Measurements from ENCODE around the gene IDI2.
"Not testable (repeated sequence)": the region's sequence is repeated elsewhere in the genome, so short reads cannot be mapped to it uniquely, and the experiment has no call there.

The IDI2 gene

GRCh38 chr10:1015688-1016087, 10.0 kb downstream of the IDI2 start:
- Histone ChIP-seq H3K4me3 (ENCODE audit: low read length) (no peak overlapping the region), H3K27me3 (ENCODE audit: insufficient read depth, low read length) (no peaks in the 10 kb centered on the region), H2AFZ (ENCODE audit: low read depth, low read length) (no peak overlapping the region), H3K9me3 (ENCODE audit: low read length) (peaks cover 3% of the 10 kb centered on the region), H3K4me1 (ENCODE audit: insufficient read depth, low read length) (no peaks in the 10 kb centered on the region), H3K36me3 (ENCODE audit: insufficient read depth, low read length) (peaks cover 72% of the 10 kb centered on the region)

GRCh38 chr10:1011696-1012095, 14.0 kb downstream of the IDI2 start:
- Histone ChIP-seq H3K4me3 (ENCODE audit: low read length) (no peak overlapping the region), H3K36me3 (ENCODE audit: insufficient read depth, low read length) (peaks cover 83% of the 10 kb centered on the region), H2AFZ (ENCODE audit: low read depth, low read length) (no peak overlapping the region), H3K27me3 (ENCODE audit: insufficient read depth, low read length) (no peaks in the 10 kb centered on the region), H3K9me3 (ENCODE audit: low read length) (no peaks in the 10 kb centered on the region), H3K4me1 (ENCODE audit: insufficient read depth, low read length) (no peaks in the 10 kb centered on the region)

GRCh38 chr10:1010703-1011102, 15.0 kb downstream of the IDI2 start:
- no peak overlapping the region for H2AFZ ChIP-seq (ENCODE audit: low read depth, low read length)
- no peaks in the 10 kb centered on the region for H3K27me3 ChIP-seq (ENCODE audit: insufficient read depth, low read length)
- no peaks in the 10 kb centered on the region for H3K4me1 ChIP-seq (ENCODE audit: insufficient read depth, low read length)
- H3K36me3 ChIP-seq (ENCODE audit: insufficient read depth, low read length): peaks cover 84% of the 10 kb centered on the region
- H3K9me3 ChIP-seq (ENCODE audit: low read length): no peaks in the 10 kb centered on the region
- no peak overlapping the region for H3K4me3 ChIP-seq (ENCODE audit: low read length)

GRCh38 chr10:1009947-1010346, 15.7 kb downstream of the IDI2 start:
- H3K4me1 ChIP-seq (ENCODE audit: insufficient read depth, low read length); H3K4me3 ChIP-seq (ENCODE audit: low read length); H3K9me3 ChIP-seq (ENCODE audit: low read length); H3K27me3 ChIP-seq (ENCODE audit: insufficient read depth, low read length); H2AFZ ChIP-seq (ENCODE audit: low read depth, low read length): not testable (repeated sequence)
- peaks cover 85% of the 10 kb centered on the region for H3K36me3 ChIP-seq (ENCODE audit: insufficient read depth, low read length)

- H3K4me3 ChIP-seq (ENCODE audit: low read length): no peak overlapping the region
- peaks cover 86% of the 10 kb centered on the region for H3K36me3 ChIP-seq (ENCODE audit: insufficient read depth, low read length)
- H3K4me1 ChIP-seq (ENCODE audit: insufficient read depth, low read length): no peaks in the 10 kb centered on the region
- no peaks in the 10 kb centered on the region for H3K9me3 ChIP-seq (ENCODE audit: low read length)
- H2AFZ ChIP-seq (ENCODE audit: low read depth, low read length): no peak overlapping the region
- no peaks in the 10 kb centered on the region for H3K27me3 ChIP-seq (ENCODE audit: insufficient read depth, low read length)
Observed at GRCh38 chr10:1009071-1009494, 16.6 kb downstream of the IDI2 start.

- no peak overlapping the region for H2AFZ ChIP-seq (ENCODE audit: low read depth, low read length)
- peaks cover 90% of the 10 kb centered on the region for H3K36me3 ChIP-seq (ENCODE audit: insufficient read depth, low read length)
- no peaks in the 10 kb centered on the region for H3K9me3 ChIP-seq (ENCODE audit: low read length)
- no peak overlapping the region for H3K4me3 ChIP-seq (ENCODE audit: low read length)
- no peaks in the 10 kb centered on the region for H3K4me1 ChIP-seq (ENCODE audit: insufficient read depth, low read length)
- H3K27me3 ChIP-seq (ENCODE audit: insufficient read depth, low read length): no peaks in the 10 kb centered on the region
Observed at GRCh38 chr10:1007583-1007982, 18.1 kb downstream of the IDI2 start.

GRCh38 chr10:1006573-1006972, 19.1 kb downstream of the IDI2 start:
- Histone ChIP-seq H3K9me3 (ENCODE audit: low read length) (peaks cover 7% of the 10 kb centered on the region), H3K4me3 (ENCODE audit: low read length) (no peak overlapping the region), H3K27me3 (ENCODE audit: insufficient read depth, low read length) (no peaks in the 10 kb centered on the region), H3K36me3 (ENCODE audit: insufficient read depth, low read length) (peaks cover 90% of the 10 kb centered on the region), H3K4me1 (ENCODE audit: insufficient read depth, low read length) (no peaks in the 10 kb centered on the region), H2AFZ (ENCODE audit: low read depth, low read length) (no peak overlapping the region)

- H3K27me3 ChIP-seq (ENCODE audit: insufficient read depth, low read length): no peaks in the 10 kb centered on the region
- peaks cover 88% of the 10 kb centered on the region for H3K36me3 ChIP-seq (ENCODE audit: insufficient read depth, low read length)
- H3K4me3 ChIP-seq (ENCODE audit: low read length): no peak overlapping the region
- H3K4me1 ChIP-seq (ENCODE audit: insufficient read depth, low read length): no peaks in the 10 kb centered on the region
- peaks cover 15% of the 10 kb centered on the region for H3K9me3 ChIP-seq (ENCODE audit: low read length)
- no peak overlapping the region for H2AFZ ChIP-seq (ENCODE audit: low read depth, low read length)
Observed at GRCh38 chr10:1003884-1004670, 21.6 kb downstream of the IDI2 start.

GRCh38 chr10:1002425-1003006, 23.1 kb downstream of the IDI2 start:
- H3K4me3 ChIP-seq (ENCODE audit: low read length): no peak overlapping the region
- no peaks in the 10 kb centered on the region for H3K4me1 ChIP-seq (ENCODE audit: insufficient read depth, low read length)
- no peaks in the 10 kb centered on the region for H3K27me3 ChIP-seq (ENCODE audit: insufficient read depth, low read length)
- peaks cover 15% of the 10 kb centered on the region for H3K9me3 ChIP-seq (ENCODE audit: low read length)
- peaks cover 92% of the 10 kb centered on the region for H3K36me3 ChIP-seq (ENCODE audit: insufficient read depth, low read length)
- no peak overlapping the region for H2AFZ ChIP-seq (ENCODE audit: low read depth, low read length)

GRCh38 chr10:997266-998022, 28.2 kb downstream of the IDI2 start:
- H3K27me3 ChIP-seq (ENCODE audit: insufficient read depth, low read length): no peaks in the 10 kb centered on the region
- H3K36me3 ChIP-seq (ENCODE audit: insufficient read depth, low read length): peaks cover 88% of the 10 kb centered on the region
- no peaks in the 10 kb centered on the region for H3K4me1 ChIP-seq (ENCODE audit: insufficient read depth, low read length)
- no peak overlapping the region for H3K4me3 ChIP-seq (ENCODE audit: low read length)
- H3K9me3 ChIP-seq (ENCODE audit: low read length): peaks cover 15% of the 10 kb centered on the region
- no peak overlapping the region for H2AFZ ChIP-seq (ENCODE audit: low read depth, low read length)

GRCh38 chr10:996031-996430, 29.6 kb downstream of the IDI2 start:
- Histone ChIP-seq H3K27me3 (ENCODE audit: insufficient read depth, low read length) (no peaks in the 10 kb centered on the region), H2AFZ (ENCODE audit: low read depth, low read length) (no peak overlapping the region), H3K4me3 (ENCODE audit: low read length) (no peak overlapping the region), H3K36me3 (ENCODE audit: insufficient read depth, low read length) (peaks cover 77% of the 10 kb centered on the region), H3K9me3 (ENCODE audit: low read length) (peaks cover 4% of the 10 kb centered on the region), H3K4me1 (ENCODE audit: insufficient read depth, low read length) (no peaks in the 10 kb centered on the region)

GRCh38 chr10:995559-995926, 30.1 kb downstream of the IDI2 start:
- no peaks in the 10 kb centered on the region for H3K27me3 ChIP-seq (ENCODE audit: insufficient read depth, low read length)
- no peak overlapping the region for H2AFZ ChIP-seq (ENCODE audit: low read depth, low read length)
- peaks cover 2% of the 10 kb centered on the region for H3K9me3 ChIP-seq (ENCODE audit: low read length)
- H3K4me1 ChIP-seq (ENCODE audit: insufficient read depth, low read length): no peaks in the 10 kb centered on the region
- peaks cover 75% of the 10 kb centered on the region for H3K36me3 ChIP-seq (ENCODE audit: insufficient read depth, low read length)
- H3K4me3 ChIP-seq (ENCODE audit: low read length): no peak overlapping the region

- no peak overlapping the region for H3K4me3 ChIP-seq (ENCODE audit: low read length)
- peaks cover 71% of the 10 kb centered on the region for H3K36me3 ChIP-seq (ENCODE audit: insufficient read depth, low read length)
- H3K4me1 ChIP-seq (ENCODE audit: insufficient read depth, low read length): no peaks in the 10 kb centered on the region
- H3K9me3 ChIP-seq (ENCODE audit: low read length): no peaks in the 10 kb centered on the region
- no peak overlapping the region for H2AFZ ChIP-seq (ENCODE audit: low read depth, low read length)
- no peaks in the 10 kb centered on the region for H3K27me3 ChIP-seq (ENCODE audit: insufficient read depth, low read length)
Observed at GRCh38 chr10:994836-995558, 30.7 kb downstream of the IDI2 start.
